ENCODE data around the gene KCTD5. TPM values are rescaled to one million over a fixed set of nuclear protein-coding genes. Genes with fewer than 3 reads are reported as not detected.

Gene KCTD5
- total RNA-seq, 4 donors from 2014 or later, result 4.6 to 21.6 (median 12.7) TPM

GRCh38 chr16:2734844-2735515, 52.7 kb downstream of the KCTD5 start:
- H3K4me3 ChIP-seq, result no peak overlapping the region
- H3K4me1 ChIP-seq, result no peaks in the 10 kb centered on the region
- H3K27me3 ChIP-seq, result no peaks in the 10 kb centered on the region
- H3K27ac ChIP-seq, result no peak overlapping the region
- no peaks in the 10 kb centered on the region for H3K9me3 ChIP-seq
- no peaks in the 10 kb centered on the region for H3K36me3 ChIP-seq
- no peak for TF ChIP-seq CTCF (IDR thresholded peaks at IDR 0.05)
- TF ChIP-seq POLR2A (IDR thresholded peaks at IDR 0.05), result no peak
- intact Hi-C loops (cut with DNase I; ENCODE audit: low total_unique reads), result no loop called here
- no peak for DNase-seq

DNA sequence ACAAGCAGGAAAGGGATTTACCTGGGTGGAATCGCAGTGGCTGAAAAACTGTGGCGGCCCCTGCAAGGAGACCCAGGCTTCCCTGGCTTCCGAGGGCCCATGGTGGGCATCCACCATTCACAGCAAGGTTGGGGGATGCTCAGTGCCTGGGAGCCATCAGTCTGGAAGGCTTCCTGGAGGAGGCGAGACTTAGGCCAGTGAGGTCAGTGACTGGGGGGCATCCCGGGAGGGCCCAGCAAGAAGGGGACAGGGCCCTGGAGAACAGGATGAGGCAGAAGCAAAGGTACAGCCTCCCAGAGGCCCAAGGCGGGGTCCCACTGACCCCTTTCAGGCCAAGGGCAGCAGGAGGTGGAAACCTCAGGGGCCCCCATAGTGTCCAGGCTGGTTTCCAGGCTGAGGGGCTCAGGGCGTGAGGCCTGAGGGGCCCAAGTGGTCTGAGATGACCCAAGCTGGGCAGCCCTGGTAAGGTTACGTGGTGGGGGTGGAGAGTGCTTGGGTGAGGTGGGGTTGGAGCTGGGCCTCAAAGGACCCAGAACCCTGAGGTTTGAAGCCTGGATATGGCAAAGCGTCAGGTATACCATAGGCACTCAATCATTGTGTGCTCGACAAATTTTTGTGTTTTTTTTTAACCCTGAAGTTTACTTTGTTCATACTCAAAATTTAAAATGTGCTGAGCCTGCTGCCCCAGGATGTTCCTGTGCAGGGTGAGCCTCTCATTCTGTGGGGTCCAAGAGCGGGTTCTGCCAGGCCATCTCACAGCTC, 54.3 kb downstream of the KCTD5 start:
- Histone ChIP-seq H3K4me1 (no peaks in the 10 kb centered on the region), H3K27me3 (no peaks in the 10 kb centered on the region)
- intact Hi-C loops (cut with DNase I; ENCODE audit: low total_unique reads), result no loop called here

DNA sequence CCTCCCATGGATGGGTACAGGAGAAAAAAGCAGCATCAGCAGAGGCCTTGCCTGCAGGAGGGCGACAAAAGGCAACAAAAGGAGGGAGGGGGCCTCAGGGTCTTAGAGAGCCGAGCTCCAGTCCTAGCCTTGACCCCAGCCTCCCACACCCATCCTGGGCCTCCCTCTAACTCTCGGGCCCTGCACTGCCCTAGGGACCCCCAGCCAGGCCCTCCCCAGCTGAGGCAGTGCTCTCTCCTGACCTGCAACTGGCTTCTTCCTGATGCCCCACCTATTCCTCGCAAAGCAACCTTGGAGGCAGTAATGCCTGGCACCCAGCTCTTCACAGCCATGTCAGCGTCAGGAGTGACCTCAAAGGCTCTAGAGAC, 54.9 kb downstream of the KCTD5 start:
- DNase-seq, result no peak
- Histone ChIP-seq H3K4me1 (no peaks in the 10 kb centered on the region), H3K27me3 (no peaks in the 10 kb centered on the region), H3K4me3 (no peak overlapping the region), H3K36me3 (no peaks in the 10 kb centered on the region), H3K27ac (no peak overlapping the region), H3K9me3 (no peaks in the 10 kb centered on the region)
- intact Hi-C loops (cut with DNase I; ENCODE audit: low total_unique reads), result no loop called here
- TF ChIP-seq POLR2A (IDR thresholded peaks at IDR 0.05) (no peak), CTCF (IDR thresholded peaks at IDR 0.05) (no peak)

More for the DNA sequence above, 54.3 kb downstream of the KCTD5 start:
- DNase-seq, result no peak
- Histone ChIP-seq H3K36me3 (no peaks in the 10 kb centered on the region), H3K9me3 (no peaks in the 10 kb centered on the region), H3K4me3 (no peak overlapping the region), H3K27ac (no peak overlapping the region)
- TF ChIP-seq CTCF (IDR thresholded peaks at IDR 0.05), result no peak
- no peak for TF ChIP-seq POLR2A (IDR thresholded peaks at IDR 0.05)

- no peak overlapping the region for H3K27ac ChIP-seq
- H3K4me3 ChIP-seq, result no peak overlapping the region
- no peaks in the 10 kb centered on the region for H3K27me3 ChIP-seq
- H3K9me3 ChIP-seq, result no peaks in the 10 kb centered on the region
- TF ChIP-seq CTCF (IDR thresholded peaks at IDR 0.05), result no peak
- TF ChIP-seq POLR2A (IDR thresholded peaks at IDR 0.05), result no peak
- DNase-seq, result no peak
- no peaks in the 10 kb centered on the region for H3K36me3 ChIP-seq
- H3K4me1 ChIP-seq, result no peaks in the 10 kb centered on the region
- intact Hi-C loops (cut with DNase I; ENCODE audit: low total_unique reads), result no loop called here
Observed at GRCh38 chr16:2737895-2738418, 55.6 kb downstream of the KCTD5 start.

GRCh38 chr16:2738615-2739014, 56.3 kb downstream of the KCTD5 start:
- Histone ChIP-seq H3K4me1 (no peaks in the 10 kb centered on the region), H3K36me3 (no peaks in the 10 kb centered on the region), H3K9me3 (no peaks in the 10 kb centered on the region), H3K27ac (no peak overlapping the region), H3K27me3 (no peaks in the 10 kb centered on the region), H3K4me3 (no peak overlapping the region)
- TF ChIP-seq CTCF (IDR thresholded peaks at IDR 0.05), result no peak
- no peak for TF ChIP-seq POLR2A (IDR thresholded peaks at IDR 0.05)
- intact Hi-C loops (cut with DNase I; ENCODE audit: low total_unique reads), result no loop called here
- DNase-seq, result no peak
